ENCODE results near the gene HS6ST3. TPM values are rescaled to one million over a fixed set of nuclear protein-coding genes. Genes with fewer than 3 reads are reported as not detected.

The HS6ST3 gene
- total RNA-seq, 1 experiment from 2014 or later: 1.2 TPM

DNA sequence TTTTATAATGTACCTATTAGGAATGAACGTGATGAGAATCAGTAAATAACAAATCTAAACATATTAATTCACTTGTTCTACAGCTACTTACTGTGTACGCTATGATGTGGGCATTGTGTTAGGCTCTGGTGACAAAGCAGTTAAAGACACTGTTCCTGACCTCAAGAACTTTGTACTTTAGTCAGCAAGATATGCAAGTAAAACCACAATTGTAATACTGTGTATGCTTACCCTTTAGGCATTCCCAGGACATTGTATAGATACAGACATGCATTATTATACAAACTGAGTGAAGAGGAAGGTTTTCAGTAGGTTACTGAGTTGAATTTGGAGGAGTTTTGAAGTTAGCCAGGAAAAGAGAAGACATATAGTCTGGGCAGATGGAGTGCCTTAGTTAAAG, 435.8 kb downstream of the HS6ST3 start:
- no peak for DNase-seq (ENCODE audit: low spot score)
- Mint-ChIP-seq H3K36me3 (no peaks in the 10 kb centered on the region), H3K9me3 (no peaks in the 10 kb centered on the region), H3K27me3 (ENCODE audit: low read depth) (no peaks in the 10 kb centered on the region), H3K4me1 (peaks cover 7% of the 10 kb centered on the region), H3K27ac (no peak overlapping the region), H3K4me3 (no peak overlapping the region)
- no peak for ATAC-seq
- TF ChIP-seq ZNF416 (CRISPR knock-in tag; IDR thresholded peaks at IDR 0.05) (no peak), CREM (CRISPR knock-in tag; IDR thresholded peaks at IDR 0.05) (no peak), FOXP1 (CRISPR knock-in tag; IDR thresholded peaks at IDR 0.05; ENCODE audit: borderline replicate concordance) (no peak), IRF2 (CRISPR knock-in tag; IDR thresholded peaks at IDR 0.05; ENCODE audit: borderline replicate concordance, low read depth) (no peak)
- TF ChIP-seq, protein P1, sequence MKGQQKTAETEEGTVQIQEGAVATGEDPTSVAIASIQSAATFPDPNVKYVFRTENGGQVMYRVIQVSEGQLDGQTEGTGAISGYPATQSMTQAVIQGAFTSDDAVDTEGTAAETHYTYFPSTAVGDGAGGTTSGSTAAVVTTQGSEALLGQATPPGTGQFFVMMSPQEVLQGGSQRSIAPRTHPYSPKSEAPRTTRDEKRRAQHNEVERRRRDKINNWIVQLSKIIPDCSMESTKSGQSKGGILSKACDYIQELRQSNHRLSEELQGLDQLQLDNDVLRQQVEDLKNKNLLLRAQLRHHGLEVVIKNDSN (CRISPR knock-in tag; IDR thresholded peaks at IDR 0.05): no peak
- ChIA-PET CTCF (interaction anchor here (1.8 kb wide), 1 partner anchor 506 kb away, joined by 3 read pairs; no protein-coding TSS in a partner anchor), POLR2A (no interaction called here)

DNA sequence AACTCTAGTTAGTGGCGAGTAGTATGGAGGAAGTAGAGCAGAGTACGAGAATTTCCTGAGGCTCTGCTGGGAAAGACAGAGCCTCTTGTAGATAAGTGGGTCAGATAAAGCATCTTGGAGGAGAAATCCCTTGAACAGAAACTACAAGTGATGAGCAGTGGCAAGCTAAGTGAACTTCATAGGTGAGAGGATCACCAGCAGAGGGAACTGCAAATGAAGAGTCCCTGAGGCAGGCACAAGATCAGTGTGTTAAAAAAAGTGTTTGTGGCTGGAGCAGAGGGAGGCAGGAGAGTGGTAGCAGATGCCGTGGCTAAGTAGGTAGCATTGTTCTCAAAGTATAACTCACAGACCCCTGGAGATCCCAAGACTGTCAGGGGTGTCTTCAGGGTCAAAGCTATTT, 437.6 kb downstream of the HS6ST3 start:
- CTCF ChIA-PET: interaction anchor here (1.0 to 1.5 kb wide), 3 partner anchors 290 to 456 kb away, joined by 3 read pairs; no protein-coding TSS in a partner anchor
- TF ChIP-seq FOXK1 (CRISPR knock-in tag; IDR thresholded peaks at IDR 0.05) (no peak), SMAD4 (CRISPR knock-in tag; IDR thresholded peaks at IDR 0.05) (no peak), E2F4 (CRISPR knock-in tag; IDR thresholded peaks at IDR 0.05; ENCODE audit: borderline replicate concordance, low read depth) (no peak), JAZF1 (CRISPR knock-in tag; IDR thresholded peaks at IDR 0.05) (no peak), NFYB (CRISPR knock-in tag; conservative IDR thresholded peaks at IDR 0.05; ENCODE audit: low read depth) (no peak), PRDM15 (CRISPR knock-in tag; IDR thresholded peaks at IDR 0.05) (no peak), ZNF416 (CRISPR knock-in tag; IDR thresholded peaks at IDR 0.05) (no peak), STAT6 (CRISPR knock-in tag; conservative IDR thresholded peaks at IDR 0.05; ENCODE audit: low read depth) (no peak), ZNF512 (CRISPR knock-in tag; IDR thresholded peaks at IDR 0.05; ENCODE audit: borderline replicate concordance) (no peak), PREB (CRISPR knock-in tag; IDR thresholded peaks at IDR 0.05; ENCODE audit: borderline replicate concordance) (no peak), MAX (CRISPR knock-in tag; IDR thresholded peaks at IDR 0.05) (no peak), USF2 (CRISPR knock-in tag; IDR thresholded peaks at IDR 0.05) (no peak), ATF1 (CRISPR knock-in tag; IDR thresholded peaks at IDR 0.05) (no peak), ZNF263 (CRISPR knock-in tag; IDR thresholded peaks at IDR 0.05; ENCODE audit: low read depth) (no peak), ATF3 (CRISPR knock-in tag; conservative IDR thresholded peaks at IDR 0.05) (no peak)
- TF ChIP-seq, protein P2, sequence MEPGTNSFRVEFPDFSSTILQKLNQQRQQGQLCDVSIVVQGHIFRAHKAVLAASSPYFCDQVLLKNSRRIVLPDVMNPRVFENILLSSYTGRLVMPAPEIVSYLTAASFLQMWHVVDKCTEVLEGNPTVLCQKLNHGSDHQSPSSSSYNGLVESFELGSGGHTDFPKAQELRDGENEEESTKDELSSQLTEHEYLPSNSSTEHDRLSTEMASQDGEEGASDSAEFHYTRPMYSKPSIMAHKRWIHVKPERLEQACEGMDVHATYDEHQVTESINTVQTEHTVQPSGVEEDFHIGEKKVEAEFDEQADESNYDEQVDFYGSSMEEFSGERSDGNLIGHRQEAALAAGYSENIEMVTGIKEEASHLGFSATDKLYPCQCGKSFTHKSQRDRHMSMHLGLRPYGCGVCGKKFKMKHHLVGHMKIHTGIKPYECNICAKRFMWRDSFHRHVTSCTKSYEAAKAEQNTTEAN (CRISPR knock-in tag; IDR thresholded peaks at IDR 0.05): no peak

More for the DNA sequence above, 437.6 kb downstream of the HS6ST3 start:
- no peaks in the 10 kb centered on the region for H3K36me3 Mint-ChIP-seq
- DNase-seq (ENCODE audit: low spot score) (no peak), ATAC-seq (peak; percentile 57)
- H3K9me3 Mint-ChIP-seq: no peaks in the 10 kb centered on the region
- H3K4me1 Mint-ChIP-seq: peaks cover 9% of the 10 kb centered on the region
- H3K4me3 Mint-ChIP-seq: no peak overlapping the region
- POLR2A ChIA-PET: no interaction called here
- H3K27ac Mint-ChIP-seq: no peak overlapping the region; the same call in 1 of the 2 replicates
- no peaks in the 10 kb centered on the region for H3K27me3 Mint-ChIP-seq (ENCODE audit: low read depth)

Measured in WTC11 (cell line).